Neural cell (in vitro differentiated cells): ENCODE data around the gene DSCAML1. TPM values are rescaled to one million over a fixed set of nuclear protein-coding genes. Genes with fewer than 3 reads are reported as not detected.
A peak's percentile ranks its signal among the peaks of the same experiment; 100 is the strongest.

Experiments used
- H2AFZ ChIP-seq: fragments of 200-600, 300-800 bp; sonication (generic), shearing (Covaris generic); 2 replicates; pipeline ENCODE4 v1.6.0; 2014; ENCODE audit warnings: low read depth, mild to moderate bottlenecking, antibody characterized with exemption, low read length, moderate library complexity
- H3F3A ChIP-seq: fragments of 200-600 bp; shearing (Covaris generic); 2 replicates; pipeline ENCODE4 v1.6.1; 2016; ENCODE audit warnings: mild to moderate bottlenecking, moderate library complexity, mixed read lengths, antibody characterized with exemption, low read length; ENCODE audit not compliant: insufficient read depth, poor library complexity, severe bottlenecking
- H3K27ac ChIP-seq: fragments of 200-600, 300-800 bp; sonication (generic), shearing (Covaris generic); 2 replicates; pipeline ENCODE4 v1.5.1; 2014; ENCODE audit warnings: mild to moderate bottlenecking, low read length, moderate library complexity
- H3K27me3 ChIP-seq: fragments of 300-800, 200-600 bp; sonication (generic), shearing (Covaris generic); 2 replicates; pipeline ENCODE4 v1.6.0; 2014; ENCODE audit warnings: mild to moderate bottlenecking, low read depth, low read length, moderate library complexity; ENCODE audit not compliant: insufficient read depth
- H3K36me3 ChIP-seq: fragments of 300-800, 200-600 bp; sonication (generic), shearing (Covaris generic); 2 replicates; pipeline ENCODE4 v1.5.1; 2014; ENCODE audit warnings: mild to moderate bottlenecking, antibody characterized with exemption, low read length, moderate library complexity; ENCODE audit not compliant: insufficient read depth
- H3K4me2 ChIP-seq: fragments of 300-800, 200-600 bp; sonication (generic), shearing (Covaris generic); 2 replicates; pipeline ENCODE4 v1.6.0; 2014; ENCODE audit warnings: mild to moderate bottlenecking, low read length
- H3K4me3 ChIP-seq: fragments of 300-800, 200-600 bp; sonication (generic), shearing (Covaris generic); 2 replicates; pipeline ENCODE4 v1.5.1; 2014; ENCODE audit warnings: mild to moderate bottlenecking, low read length, moderate library complexity
- H3K79me2 ChIP-seq: fragments of 200-600 bp; shearing (Covaris generic); replicated peaks from 2 replicates; pipeline ENCODE4 v1.6.0; 2014; ENCODE audit warnings: mild to moderate bottlenecking, low read length, moderate library complexity; ENCODE audit not compliant: insufficient read depth
- H3K9ac ChIP-seq: fragments of 300-800, 200-600 bp; sonication (generic), shearing (Covaris generic); 2 replicates; pipeline ENCODE4 v1.6.1; 2016; ENCODE audit warnings: mild to moderate bottlenecking, low read length, mixed read lengths
- H3K9me2 ChIP-seq: fragments of 200-600 bp; shearing (Covaris generic); 2 replicates; pipeline ENCODE4 v1.6.1; 2016; ENCODE audit warnings: mild to moderate bottlenecking, low read length, mixed read lengths; ENCODE audit not compliant: insufficient read depth
- H3K9me3 ChIP-seq: fragments of 200-600, 300-800 bp; sonication (generic), shearing (Covaris generic); 2 replicates; pipeline ENCODE4 v1.6.1; 2016; ENCODE audit warnings: mild to moderate bottlenecking, mixed run types, low read length, moderate library complexity, mixed read lengths
- H4K20me1 ChIP-seq: fragments of 200-600 bp; shearing (Covaris generic); 2 replicates; pipeline ENCODE4 v1.6.1; 2016; ENCODE audit warnings: mild to moderate bottlenecking, mixed run types; ENCODE audit not compliant: insufficient read depth
- EP300 ChIP-seq: fragments of 450-650 bp; conservative IDR thresholded peaks from 2 replicates; pipeline ENCODE4 v1.6.1; 2014; ENCODE audit warnings: antibody characterized with exemption, mild to moderate bottlenecking, moderate library complexity; ENCODE audit not compliant: poor library complexity, severe bottlenecking
- EZH2 ChIP-seq: fragments of 200-600, 300-800 bp; shearing (Covaris generic), sonication (generic); IDR thresholded peaks from 2 replicates; pipeline ENCODE4 v1.6.1; 2014; ENCODE audit warnings: antibody characterized with exemption, low read length, borderline replicate concordance, mild to moderate bottlenecking; ENCODE audit not compliant: insufficient read depth, poor library complexity, severe bottlenecking
- MXI1 ChIP-seq: fragments of 450-650 bp; conservative IDR thresholded peaks from 2 replicates; pipeline ENCODE4 v1.6.1; 2014; ENCODE audit warnings: antibody characterized with exemption, mild to moderate bottlenecking; ENCODE audit not compliant: poor library complexity, severe bottlenecking
- POLR2AphosphoS5 ChIP-seq: IDR thresholded peaks from 2 replicates; pipeline ENCODE4 v1.6.1; 2012
- RAD21 ChIP-seq: fragments of 450-650 bp; conservative IDR thresholded peaks from 2 replicates; pipeline ENCODE4 v1.6.1; 2014; ENCODE audit warnings: antibody characterized with exemption, mild to moderate bottlenecking, moderate library complexity
- SMC3 ChIP-seq: fragments of 450-650 bp; conservative IDR thresholded peaks from 2 replicates; pipeline ENCODE4 v1.6.1; 2014; ENCODE audit warnings: antibody characterized with exemption, mild to moderate bottlenecking, moderate library complexity; ENCODE audit not compliant: poor library complexity
- TAF1 ChIP-seq: IDR thresholded peaks from 2 replicates; pipeline ENCODE4 v1.6.1; 2012; ENCODE audit warnings: low read depth
- polyA plus RNA-seq: library from polyadenylated mRNA; depleted of rRNA; stranded (reverse); fragments of >200 nt; gene quantifications from 2 replicates; pipeline ENCODE4 v1.2.3, GENCODE V29; 2014
- TF ChIP-seq, protein P1 (sequence below): fragments of 450-650 bp; IDR thresholded peaks from 2 replicates; pipeline ENCODE4 v1.5.1; 2014; ENCODE audit warnings: antibody characterized with exemption, mild to moderate bottlenecking, moderate library complexity; ENCODE audit not compliant: poor library complexity, severe bottlenecking
- TF ChIP-seq, protein P2 (sequence below): IDR thresholded peaks from 2 replicates; pipeline ENCODE4 v1.6.1; 2012; ENCODE audit warnings: borderline replicate concordance

DSCAML1 gene
- polyA plus RNA-seq, 1 donor from 2014 or later = 1.3 TPM

DNA sequence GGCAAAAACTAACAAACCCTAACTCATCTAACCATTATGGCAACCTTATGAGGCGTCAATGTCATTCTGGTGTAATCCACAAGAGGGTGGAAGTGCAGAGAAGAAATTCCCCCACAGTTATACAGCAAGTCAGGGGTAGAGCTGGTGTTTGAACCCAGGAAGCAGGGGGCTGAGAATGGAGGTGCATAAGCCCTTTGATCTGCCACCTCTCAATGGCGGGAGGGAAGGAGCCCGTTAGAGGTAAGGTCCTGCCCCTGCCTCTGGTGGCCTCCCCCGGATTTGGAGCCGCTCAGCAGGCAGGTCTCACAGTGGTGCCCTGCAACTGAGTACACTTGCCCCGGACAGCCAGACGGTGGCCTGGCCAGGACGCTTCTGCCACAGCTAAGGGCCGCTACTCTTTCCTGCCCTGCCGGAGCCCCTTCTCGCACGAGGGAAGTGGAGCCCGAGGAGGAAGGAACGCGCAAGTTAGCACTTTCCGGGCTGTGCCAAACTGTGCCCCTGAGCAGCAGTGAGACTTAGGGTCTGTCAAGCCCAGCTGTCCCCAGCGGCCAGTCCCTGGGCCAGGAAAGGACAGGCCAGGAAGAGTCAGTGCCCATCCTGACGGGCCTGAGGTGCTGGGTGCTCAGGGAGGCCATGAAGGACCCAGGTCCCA, 26.4 kb upstream of the DSCAML1 start:
- no peaks in the 10 kb centered on the region for H3K9me3 ChIP-seq
- H3K27me3 ChIP-seq = no peaks in the 10 kb centered on the region
- H2AFZ ChIP-seq = no peak overlapping the region
- H3K9ac ChIP-seq = no peak overlapping the region
- H3K4me3 ChIP-seq = no peak overlapping the region
- H3F3A ChIP-seq = no peaks in the 10 kb centered on the region
- H3K9me2 ChIP-seq = no peaks in the 10 kb centered on the region
- no peak for TF ChIP-seq MXI1
- TF ChIP-seq SMC3 = peak; percentile 64
- TF ChIP-seq, protein P1, sequence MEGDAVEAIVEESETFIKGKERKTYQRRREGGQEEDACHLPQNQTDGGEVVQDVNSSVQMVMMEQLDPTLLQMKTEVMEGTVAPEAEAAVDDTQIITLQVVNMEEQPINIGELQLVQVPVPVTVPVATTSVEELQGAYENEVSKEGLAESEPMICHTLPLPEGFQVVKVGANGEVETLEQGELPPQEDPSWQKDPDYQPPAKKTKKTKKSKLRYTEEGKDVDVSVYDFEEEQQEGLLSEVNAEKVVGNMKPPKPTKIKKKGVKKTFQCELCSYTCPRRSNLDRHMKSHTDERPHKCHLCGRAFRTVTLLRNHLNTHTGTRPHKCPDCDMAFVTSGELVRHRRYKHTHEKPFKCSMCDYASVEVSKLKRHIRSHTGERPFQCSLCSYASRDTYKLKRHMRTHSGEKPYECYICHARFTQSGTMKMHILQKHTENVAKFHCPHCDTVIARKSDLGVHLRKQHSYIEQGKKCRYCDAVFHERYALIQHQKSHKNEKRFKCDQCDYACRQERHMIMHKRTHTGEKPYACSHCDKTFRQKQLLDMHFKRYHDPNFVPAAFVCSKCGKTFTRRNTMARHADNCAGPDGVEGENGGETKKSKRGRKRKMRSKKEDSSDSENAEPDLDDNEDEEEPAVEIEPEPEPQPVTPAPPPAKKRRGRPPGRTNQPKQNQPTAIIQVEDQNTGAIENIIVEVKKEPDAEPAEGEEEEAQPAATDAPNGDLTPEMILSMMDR = peak; percentile 54
- TF ChIP-seq TAF1 = no peak
- TF ChIP-seq RAD21 = peak; percentile 50
- TF ChIP-seq EP300 = no peak
- no peak for TF ChIP-seq EZH2
- TF ChIP-seq, protein P2, sequence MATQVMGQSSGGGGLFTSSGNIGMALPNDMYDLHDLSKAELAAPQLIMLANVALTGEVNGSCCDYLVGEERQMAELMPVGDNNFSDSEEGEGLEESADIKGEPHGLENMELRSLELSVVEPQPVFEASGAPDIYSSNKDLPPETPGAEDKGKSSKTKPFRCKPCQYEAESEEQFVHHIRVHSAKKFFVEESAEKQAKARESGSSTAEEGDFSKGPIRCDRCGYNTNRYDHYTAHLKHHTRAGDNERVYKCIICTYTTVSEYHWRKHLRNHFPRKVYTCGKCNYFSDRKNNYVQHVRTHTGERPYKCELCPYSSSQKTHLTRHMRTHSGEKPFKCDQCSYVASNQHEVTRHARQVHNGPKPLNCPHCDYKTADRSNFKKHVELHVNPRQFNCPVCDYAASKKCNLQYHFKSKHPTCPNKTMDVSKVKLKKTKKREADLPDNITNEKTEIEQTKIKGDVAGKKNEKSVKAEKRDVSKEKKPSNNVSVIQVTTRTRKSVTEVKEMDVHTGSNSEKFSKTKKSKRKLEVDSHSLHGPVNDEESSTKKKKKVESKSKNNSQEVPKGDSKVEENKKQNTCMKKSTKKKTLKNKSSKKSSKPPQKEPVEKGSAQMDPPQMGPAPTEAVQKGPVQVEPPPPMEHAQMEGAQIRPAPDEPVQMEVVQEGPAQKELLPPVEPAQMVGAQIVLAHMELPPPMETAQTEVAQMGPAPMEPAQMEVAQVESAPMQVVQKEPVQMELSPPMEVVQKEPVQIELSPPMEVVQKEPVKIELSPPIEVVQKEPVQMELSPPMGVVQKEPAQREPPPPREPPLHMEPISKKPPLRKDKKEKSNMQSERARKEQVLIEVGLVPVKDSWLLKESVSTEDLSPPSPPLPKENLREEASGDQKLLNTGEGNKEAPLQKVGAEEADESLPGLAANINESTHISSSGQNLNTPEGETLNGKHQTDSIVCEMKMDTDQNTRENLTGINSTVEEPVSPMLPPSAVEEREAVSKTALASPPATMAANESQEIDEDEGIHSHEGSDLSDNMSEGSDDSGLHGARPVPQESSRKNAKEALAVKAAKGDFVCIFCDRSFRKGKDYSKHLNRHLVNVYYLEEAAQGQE = no peak
- TF ChIP-seq POLR2AphosphoS5 = no peak
- no peak overlapping the region for H3K27ac ChIP-seq
- H3K36me3 ChIP-seq = no peaks in the 10 kb centered on the region
- H4K20me1 ChIP-seq = no peaks in the 10 kb centered on the region
- H3K4me2 ChIP-seq = no peak overlapping the region
- H3K79me2 ChIP-seq = no peaks in the 10 kb centered on the region

DNA sequence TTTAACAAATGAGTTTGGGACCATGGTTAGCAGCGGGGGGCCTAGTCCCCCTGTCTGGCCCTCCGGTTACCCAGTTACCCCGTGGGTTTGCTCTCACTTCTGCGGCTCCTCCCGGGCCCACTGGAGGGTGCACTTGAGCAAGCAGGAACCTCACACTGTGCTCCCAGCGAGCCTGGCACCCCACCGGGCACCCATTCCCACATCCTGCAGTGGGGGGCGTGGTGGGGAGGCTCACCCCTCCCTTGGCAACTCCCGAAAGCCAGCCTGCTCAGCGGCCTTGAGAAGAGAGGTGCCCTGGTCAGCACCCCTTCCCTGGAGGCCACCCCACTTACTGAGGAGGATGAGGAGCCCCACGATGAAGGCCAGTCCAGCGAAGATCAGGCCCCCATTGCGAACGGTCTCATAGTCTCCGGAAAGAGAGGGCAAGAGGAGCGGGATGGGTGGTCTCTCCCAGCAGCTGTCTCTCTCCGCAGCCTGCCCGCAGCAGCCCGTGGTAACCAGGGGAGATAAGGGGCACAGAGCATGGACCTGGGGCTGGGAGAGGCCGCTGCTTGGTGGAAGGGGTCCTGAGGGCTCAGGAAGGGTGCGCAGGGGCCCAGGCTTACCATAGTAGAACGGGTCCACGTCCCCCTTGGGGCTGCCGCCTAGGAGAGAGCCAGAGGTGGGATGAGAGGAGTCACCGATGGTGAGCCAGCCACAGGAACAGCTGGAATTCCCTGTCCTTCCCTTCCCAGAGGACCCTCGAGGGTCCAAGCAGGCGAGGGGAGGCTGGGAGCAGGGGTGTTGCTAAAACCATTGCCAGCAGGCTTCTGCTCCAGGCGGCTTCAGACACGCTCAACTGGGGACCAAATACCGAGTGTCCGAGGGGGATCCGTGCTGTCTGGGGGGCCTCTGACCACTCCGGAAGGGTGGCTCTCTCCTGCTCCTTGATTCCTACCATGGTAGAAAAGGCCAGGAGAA, 25.3 kb upstream of the DSCAML1 start:
- Histone ChIP-seq H4K20me1 (no peaks in the 10 kb centered on the region), H3K27ac (no peak overlapping the region), H3F3A (no peaks in the 10 kb centered on the region), H2AFZ (no peak overlapping the region), H3K79me2 (no peaks in the 10 kb centered on the region), H3K4me3 (no peak overlapping the region), H3K9me2 (no peaks in the 10 kb centered on the region), H3K4me2 (no peak overlapping the region), H3K27me3 (no peaks in the 10 kb centered on the region), H3K9me3 (no peaks in the 10 kb centered on the region), H3K36me3 (no peaks in the 10 kb centered on the region), H3K9ac (no peak overlapping the region)
- TF ChIP-seq TAF1 (no peak), EP300 (no peak), SMC3 (peak; percentile 53), MXI1 (no peak), RAD21 (peak; percentile 35), EZH2 (no peak), POLR2AphosphoS5 (no peak)
- TF ChIP-seq, protein P1 = peak; percentile 50
- TF ChIP-seq, protein P2 = no peak
